H1 (cell line): ENCODE results near the gene C6orf62.

Experiments
- BRCA1 ChIP-seq: IDR thresholded peaks from 2 replicates; pipeline ENCODE4 v1.6.1; 2012; ENCODE audit warnings: low read depth, low read length, improper control_type of control experiment
- CHD1 ChIP-seq: IDR thresholded peaks from 2 replicates; pipeline ENCODE4 v1.6.1; 2012; ENCODE audit warnings: low read depth, low read length, improper control_type of control experiment
- CHD2 ChIP-seq: IDR thresholded peaks from 2 replicates; pipeline ENCODE4 v1.6.1; 2012; ENCODE audit warnings: low read length, improper control_type of control experiment
- EP300 ChIP-seq, 2 experiments: IDR thresholded peaks; 1 replicate in 1 of 2; 2 replicates in 1 of 2; pipeline ENCODE4 v1.6.1; 2011 to 2012; ENCODE audit warnings: low read depth in 2 of 2, low read length in 2 of 2, mild to moderate bottlenecking in 2 of 2, borderline replicate concordance in 1 of 2, inconsistent platforms in 1 of 2, moderate library complexity in 1 of 2
- HDAC6 ChIP-seq: IDR thresholded peaks from one replicate; pipeline ENCODE4 v1.7.1; 2012; ENCODE audit warnings: low read depth, mild to moderate bottlenecking, inconsistent platforms, low read length, moderate library complexity
- MAFK ChIP-seq: IDR thresholded peaks from 2 replicates; pipeline ENCODE4 v1.6.1; 2012; ENCODE audit warnings: low read depth, mild to moderate bottlenecking, improper control_type of control experiment, low read length
- POLR2A ChIP-seq, 2 experiments: IDR thresholded peaks; 1 replicate in 1 of 2; 2 replicates in 1 of 2; pipeline ENCODE4 v1.6.1; 2011; ENCODE audit warnings: low read depth in 2 of 2, low read length in 2 of 2, mild to moderate bottlenecking in 2 of 2; ENCODE audit errors: control extremely low read depth in 1 of 2
- RAD21 ChIP-seq, 2 experiments: IDR thresholded peaks in 1 of 2; conservative IDR thresholded peaks in 1 of 2; 2 replicates each; pipeline ENCODE4 v1.6.1; 2011; ENCODE audit warnings: low read depth in 2 of 2, low read length in 2 of 2, improper control_type of control experiment in 1 of 2, inconsistent platforms in 1 of 2, mild to moderate bottlenecking in 1 of 2, moderate library complexity in 1 of 2
- TCF12 ChIP-seq: IDR thresholded peaks from 2 replicates; pipeline ENCODE4 v1.6.1; 2011; ENCODE audit warnings: low read depth, mild to moderate bottlenecking, low read length
- YY1 ChIP-seq: IDR thresholded peaks from 2 replicates; pipeline ENCODE4 v1.6.1; 2011; ENCODE audit warnings: low read depth, mild to moderate bottlenecking, low read length
- TF ChIP-seq, protein P1 (sequence below), 3 experiments: IDR thresholded peaks; 1 replicate in 2 of 3; 2 replicates in 1 of 3; pipeline versions ENCODE4 v1.5.1 to v1.6.1; 2011; ENCODE audit warnings: low read length in 3 of 3, mild to moderate bottlenecking in 3 of 3, inconsistent platforms in 2 of 3, low read depth in 1 of 3, moderate library complexity in 1 of 3; ENCODE audit not compliant: insufficient read depth in 1 of 3; ENCODE audit errors: control extremely low read depth in 1 of 3
- TF ChIP-seq, protein P2 (sequence below): IDR thresholded peaks from 2 replicates; pipeline ENCODE4 v1.6.1; 2011; ENCODE audit warnings: low read length, improper control_type of control experiment
- TF ChIP-seq, protein P3 (sequence below): IDR thresholded peaks from 2 replicates; pipeline ENCODE4 v1.6.1; 2012; ENCODE audit warnings: inconsistent platforms

- TF ChIP-seq POLR2A (IDR thresholded peaks at IDR 0.05; ENCODE audit: control extremely low read depth in 1 of 2, low read depth in 2 of 2, low read length in 2 of 2) (no peak), CHD2 (no peak), CHD1 (no peak), MAFK (no peak), EP300 (IDR thresholded peaks at IDR 0.05; ENCODE audit: borderline replicate concordance in 1 of 2, low read depth in 2 of 2, low read length in 2 of 2) (peak in 1 of 2 experiments; percentile 51; a peak in 1 of 3 replicates), BRCA1 (no peak), HDAC6 (no peak), RAD21 (IDR thresholded peaks at IDR 0.05 in 1 of 2, conservative IDR thresholded peaks at IDR 0.05 in 1 of 2; ENCODE audit: low read depth in 2 of 2, low read length in 2 of 2) (no peak), YY1 (no peak), TCF12 (no peak)
- TF ChIP-seq, protein P1, sequence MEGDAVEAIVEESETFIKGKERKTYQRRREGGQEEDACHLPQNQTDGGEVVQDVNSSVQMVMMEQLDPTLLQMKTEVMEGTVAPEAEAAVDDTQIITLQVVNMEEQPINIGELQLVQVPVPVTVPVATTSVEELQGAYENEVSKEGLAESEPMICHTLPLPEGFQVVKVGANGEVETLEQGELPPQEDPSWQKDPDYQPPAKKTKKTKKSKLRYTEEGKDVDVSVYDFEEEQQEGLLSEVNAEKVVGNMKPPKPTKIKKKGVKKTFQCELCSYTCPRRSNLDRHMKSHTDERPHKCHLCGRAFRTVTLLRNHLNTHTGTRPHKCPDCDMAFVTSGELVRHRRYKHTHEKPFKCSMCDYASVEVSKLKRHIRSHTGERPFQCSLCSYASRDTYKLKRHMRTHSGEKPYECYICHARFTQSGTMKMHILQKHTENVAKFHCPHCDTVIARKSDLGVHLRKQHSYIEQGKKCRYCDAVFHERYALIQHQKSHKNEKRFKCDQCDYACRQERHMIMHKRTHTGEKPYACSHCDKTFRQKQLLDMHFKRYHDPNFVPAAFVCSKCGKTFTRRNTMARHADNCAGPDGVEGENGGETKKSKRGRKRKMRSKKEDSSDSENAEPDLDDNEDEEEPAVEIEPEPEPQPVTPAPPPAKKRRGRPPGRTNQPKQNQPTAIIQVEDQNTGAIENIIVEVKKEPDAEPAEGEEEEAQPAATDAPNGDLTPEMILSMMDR (IDR thresholded peaks at IDR 0.05; ENCODE audit: control extremely low read depth in 1 of 3, insufficient read depth in 1 of 3, low read depth in 1 of 3, low read length in 3 of 3): no peak
- TF ChIP-seq, protein P2, sequence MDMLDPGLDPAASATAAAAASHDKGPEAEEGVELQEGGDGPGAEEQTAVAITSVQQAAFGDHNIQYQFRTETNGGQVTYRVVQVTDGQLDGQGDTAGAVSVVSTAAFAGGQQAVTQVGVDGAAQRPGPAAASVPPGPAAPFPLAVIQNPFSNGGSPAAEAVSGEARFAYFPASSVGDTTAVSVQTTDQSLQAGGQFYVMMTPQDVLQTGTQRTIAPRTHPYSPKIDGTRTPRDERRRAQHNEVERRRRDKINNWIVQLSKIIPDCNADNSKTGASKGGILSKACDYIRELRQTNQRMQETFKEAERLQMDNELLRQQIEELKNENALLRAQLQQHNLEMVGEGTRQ: no peak
- TF ChIP-seq, protein P3, sequence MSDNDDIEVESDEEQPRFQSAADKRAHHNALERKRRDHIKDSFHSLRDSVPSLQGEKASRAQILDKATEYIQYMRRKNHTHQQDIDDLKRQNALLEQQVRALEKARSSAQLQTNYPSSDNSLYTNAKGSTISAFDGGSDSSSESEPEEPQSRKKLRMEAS: no peak
Measured at GRCh38 chr6:24683297-24684296, 35.4 kb downstream of the C6orf62 start.
